B cell (primary cell): ENCODE measurements around the gene DSP. TPM values are rescaled to one million over a fixed set of nuclear protein-coding genes. Genes with fewer than 3 reads are reported as not detected.
A peak's percentile ranks its signal among the peaks of the same experiment; 100 is the strongest.

Experiments
- ATAC-seq: fragments of 200-7000 bp; cut with Tn5 transposase; one replicate; pipeline ENCODE4 v1.10.0; 2021; ENCODE audit warnings: low read depth, mild to moderate bottlenecking, moderate number of reproducible peaks, moderate library complexity
- CTCF ChIA-PET: fragments of 350-600 bp; sonication (Branson Sonifier 250); formaldehyde crosslinking; loops from one replicate; lab custom pipeline; 2021; ENCODE audit warnings: antibody characterized with exemption, inconsistent platforms; lab: Charles Lee
- POLR2A ChIA-PET: fragments of 350-600 bp; sonication (Branson Sonifier 250); formaldehyde crosslinking; loops from one replicate; lab custom pipeline; 2021; ENCODE audit warnings: antibody characterized with exemption; lab: Charles Lee
- DNase-seq: peaks from one replicate; pipeline ENCODE4 v3.0.0; 2013
- H2AFZ ChIP-seq: 2 replicates; pipeline ENCODE4 v1.6.1; 2012; ENCODE audit warnings: mild to moderate bottlenecking, low read depth, low read length; ENCODE audit not compliant: insufficient read depth, poor library complexity, severe bottlenecking
- H3K27ac ChIP-seq, 2 donors: 1 replicate in 1 of 2; 2 replicates in 1 of 2; pipeline ENCODE4 v1.5.1; 2012 to 2013; ENCODE audit warnings: low read length in 2 of 2, mild to moderate bottlenecking in 2 of 2, moderate library complexity in 1 of 2
- H3K27me3 ChIP-seq, 4 experiments: fragments of 200-600 bp in 1 of 4; sonication (generic) in 1 of 4; replicated peaks in 1 of 4; 1 replicate in 2 of 4; 2 replicates in 2 of 4; pipeline versions ENCODE4 v1.6.1 to v1.7.0; 2013 to 2016; ENCODE audit warnings: low read length in 3 of 4, mild to moderate bottlenecking in 2 of 4, mixed read lengths in 1 of 4, moderate library complexity in 1 of 4; ENCODE audit not compliant: insufficient read depth in 4 of 4, control insufficient read depth in 3 of 4; ENCODE audit errors: control extremely low read depth in 1 of 4
- H3K36me3 ChIP-seq, 2 experiments: replicated peaks in 1 of 2; 1 replicate in 1 of 2; 2 replicates in 1 of 2; pipeline versions ENCODE4 v1.6.1 to v1.7.1; 2013; ENCODE audit warnings: low read length in 1 of 2; ENCODE audit not compliant: insufficient read depth in 2 of 2, control insufficient read depth in 1 of 2; ENCODE audit errors: control extremely low read depth in 1 of 2, extremely low read depth in 1 of 2
- H3K4me1 ChIP-seq, 2 donors: fragments of 200-600 bp in 1 of 2; sonication (generic) in 1 of 2; 1 replicate in 1 of 2; 2 replicates in 1 of 2; pipeline versions ENCODE4 v1.5.1 to v1.6.1; 2013 to 2017; ENCODE audit warnings: low read length in 2 of 2; ENCODE audit not compliant: control insufficient read depth in 2 of 2, insufficient read depth in 2 of 2
- H3K4me2 ChIP-seq: replicated peaks from 2 replicates; pipeline ENCODE3; 2012; ENCODE audit warnings: mild to moderate bottlenecking, low read depth, low read length; ENCODE audit not compliant: poor library complexity, severe bottlenecking
- H3K4me3 ChIP-seq, 5 experiments: fragments of 200-600 bp in 1 of 5; sonication (generic) in 1 of 5; 1 replicate in 3 of 5; 2 replicates in 2 of 5; pipeline versions ENCODE4 v1.5.1 to v1.7.0; 2011 to 2016; ENCODE audit warnings: low read length in 4 of 5, mild to moderate bottlenecking in 4 of 5, low read depth in 2 of 5, control low read depth in 1 of 5, moderate library complexity in 1 of 5; ENCODE audit not compliant: insufficient read depth in 1 of 5; ENCODE audit errors: control extremely low read depth in 1 of 5, extremely low read depth in 1 of 5
- H3K79me2 ChIP-seq: fragments of 200-600 bp; sonication (generic); one replicate; pipeline ENCODE4 v1.6.0; 2016; ENCODE audit warnings: low read length; ENCODE audit not compliant: control insufficient read depth, insufficient read depth
- H3K9ac ChIP-seq: fragments of 200-600 bp; sonication (generic); 2 replicates; pipeline ENCODE4 v1.6.1; 2017; ENCODE audit warnings: mild to moderate bottlenecking, low read length, moderate library complexity
- H3K9me3 ChIP-seq, 3 donors: one replicate each; pipeline versions ENCODE4 v1.6.1 to v1.7.1; 2013; ENCODE audit warnings: low read length in 2 of 3; ENCODE audit not compliant: control insufficient read depth in 2 of 3, insufficient read depth in 1 of 3; ENCODE audit errors: control extremely low read depth in 1 of 3
- H4K20me1 ChIP-seq: 2 replicates; pipeline ENCODE4 v1.6.0; 2012; ENCODE audit warnings: mild to moderate bottlenecking, low read length; ENCODE audit not compliant: insufficient read depth, control insufficient read depth, poor library complexity, severe bottlenecking
- H3K27ac Mint-ChIP-seq: one replicate; pipeline ENCODE4 v1.8.0; 2021; ENCODE audit warnings: mixed read lengths
- H3K27me3 Mint-ChIP-seq: one replicate; pipeline ENCODE4 v1.8.0; 2021; ENCODE audit warnings: mixed read lengths
- H3K4me1 Mint-ChIP-seq: one replicate; pipeline ENCODE4 v1.8.0; 2021; ENCODE audit warnings: mixed read lengths
- H3K4me3 Mint-ChIP-seq: one replicate; pipeline ENCODE4 v1.8.0; 2021; ENCODE audit warnings: mixed read lengths
- H3K9me3 Mint-ChIP-seq: one replicate; pipeline ENCODE4 v1.8.0; 2022; ENCODE audit warnings: mixed read lengths; ENCODE audit not compliant: insufficient read depth
- CTCF ChIP-seq: fragments of 200-600 bp; IDR thresholded peaks from one replicate; pipeline ENCODE4 v1.8.0; 2022; ENCODE audit warnings: antibody characterized with exemption, mild to moderate bottlenecking
- EZH2 ChIP-seq: IDR thresholded peaks from 2 replicates; pipeline ENCODE4 v1.6.1; 2012; ENCODE audit warnings: borderline replicate concordance, low read depth, mild to moderate bottlenecking, moderate library complexity, low read length; ENCODE audit not compliant: insufficient read depth, poor library complexity, severe bottlenecking
- WGBS: methylation state at CpG from one replicate; pipeline ENCODE4 v1.1.5; 2013; ENCODE audit warnings: missing lambda C conversion rate; ENCODE audit not compliant: insufficient coverage; 5-methylcytosine and 5-hydroxymethylcytosine counted together
- intact Hi-C: fragments of 100-400 bp; cut with micrococcal nuclease; formaldehyde crosslinking; loops from one replicate; pipeline ENCODE4 v1.10.0; 2022
- polyA plus RNA-seq: library from polyadenylated mRNA; depleted of rRNA; stranded (reverse); fragments of >200 nt; gene quantifications from 2 replicates; pipeline ENCODE4 v1.2.3, GENCODE V29; 2012
- total RNA-seq, 2 donors: library from RNA; stranded (reverse); fragments of 120-200 nt in 1 of 2; gene quantifications; 1 replicate in 1 of 2; 2 replicates in 1 of 2; pipeline versions ENCODE4 v1.2.3 to v1.2.4, GENCODE V29; 2013 to 2022

Gene DSP
- total and polyA plus RNA-seq, 2 donors (not counting 1 experiment from before 2014, with no cell fraction given) = not detected

- ChIA-PET CTCF (interaction anchor here (0.6 to 10.7 kb wide), 25 partner anchors 9 to 1057 kb away, joined by 3 to 216 read pairs (median 3); no protein-coding TSS in a partner anchor), POLR2A (interaction anchor here (0.7 to 1.0 kb wide), 2 partner anchors 340 to 857 kb away, joined by 3 to 4 read pairs; no protein-coding TSS in a partner anchor)
- H3K79me2 ChIP-seq = no peaks in the 10 kb centered on the region
- H3K36me3 ChIP-seq = peaks cover 0 to 4% of the 10 kb centered on the region in 2 experiments
- Mint-ChIP-seq H3K27me3 (peaks cover 4% of the 10 kb centered on the region), H3K4me3 (peak overlapping the region; percentile 3), H3K4me1 (peaks cover 5% of the 10 kb centered on the region), H3K9me3 (no peaks in the 10 kb centered on the region), H3K27ac (no peak overlapping the region)
- DNase-seq (peak; percentile 68), ATAC-seq (peak; percentile 41)
- H3K9ac ChIP-seq = no peak overlapping the region
- no peak overlapping the region for H3K4me3 ChIP-seq
- intact Hi-C loops = loop anchor here (1.0 to 10.0 kb wide), 2 partner anchors 339 to 1061 kb away; no protein-coding TSS in a partner anchor
- H4K20me1 ChIP-seq = no peaks in the 10 kb centered on the region
- peaks cover 0 to 5% (median 0%) of the 10 kb centered on the region in 4 experiments for H3K27me3 ChIP-seq
- no peak overlapping the region for H2AFZ ChIP-seq
- peaks cover 0 to 15% of the 10 kb centered on the region in 2 donors for H3K4me1 ChIP-seq
- H3K27ac ChIP-seq = no peak overlapping the region
- 66% methylated on average over 5 of the region's 7 CpGs for WGBS
- H3K4me2 ChIP-seq = peak overlapping the region; percentile 10
- H3K9me3 ChIP-seq = no peaks in the 10 kb centered on the region
- no peak for TF ChIP-seq EZH2
- TF ChIP-seq CTCF = peak; percentile 87
These were observed 74.3 kb downstream of the DSP start for GRCh38 chr6:7615611-7616383.
